Inflammatory macrophage treated with lipopolysaccharide for 1 hour (primary cell): ENCODE results near the gene CUL3.
A peak's percentile ranks its signal among the peaks of the same experiment; 100 is the strongest.
"Not testable (repeated sequence)": the region's sequence is repeated elsewhere in the genome, so short reads cannot be mapped to it uniquely, and the experiment has no call there.

ENCODE experiments used
- DNase-seq, 2 donors: peaks; one replicate each; pipeline ENCODE4 v3.0.0-alpha.2; 2020 to 2022

The CUL3 gene

DNA sequence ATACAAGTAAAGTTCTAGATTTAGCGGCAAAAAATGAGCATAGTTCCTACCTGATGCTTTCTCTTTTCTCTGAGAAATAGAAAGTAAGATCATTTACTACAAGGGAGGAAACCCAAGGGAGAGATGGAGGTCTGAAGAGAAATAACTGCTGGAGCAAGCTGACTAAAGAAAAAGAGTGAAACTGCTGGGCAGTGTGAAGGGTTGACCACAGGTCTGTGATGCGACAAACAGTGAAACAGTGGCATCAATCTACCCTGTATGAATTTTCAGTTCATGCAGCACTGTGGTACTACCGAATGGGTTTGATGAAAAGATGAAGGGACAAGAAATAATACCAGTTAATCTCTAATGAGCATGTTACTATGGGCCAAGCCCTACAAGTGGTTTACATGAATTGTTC lies 52.2 kb downstream of the CUL3 start:
- no peak for DNase-seq

- no peak for DNase-seq
Measured at GRCh38 chr2:224532441-224532840, 52.7 kb downstream of the CUL3 start.

GRCh38 chr2:224528171-224528570 lies 57.0 kb downstream of the CUL3 start:
- no peak for DNase-seq

- no peak for DNase-seq
Measured at GRCh38 chr2:224525774-224526173, 59.4 kb downstream of the CUL3 start.

DNA sequence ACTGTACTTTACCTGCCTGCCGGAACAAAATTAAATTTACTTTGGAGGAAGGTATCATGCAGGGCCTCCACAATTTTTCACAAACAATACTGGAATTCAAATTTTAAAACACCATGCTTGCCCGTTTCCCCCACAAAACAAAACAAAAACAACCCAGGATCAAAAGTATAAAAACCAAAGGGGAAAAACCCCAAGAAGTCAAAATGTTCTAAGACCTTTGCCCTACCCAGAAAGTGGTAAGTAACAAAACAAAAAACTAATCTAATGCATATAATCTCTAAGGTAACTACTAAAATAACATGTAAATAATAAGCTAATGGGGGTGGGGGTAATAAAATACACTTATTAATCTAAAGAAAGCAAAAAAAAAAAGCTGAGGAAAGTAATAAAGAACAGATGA lies 60.5 kb downstream of the CUL3 start:
- DNase-seq, result no peak

GRCh38 chr2:224523626-224524577 lies 61.3 kb downstream of the CUL3 start:
- peak; percentile 9 to 10 for DNase-seq

DNA sequence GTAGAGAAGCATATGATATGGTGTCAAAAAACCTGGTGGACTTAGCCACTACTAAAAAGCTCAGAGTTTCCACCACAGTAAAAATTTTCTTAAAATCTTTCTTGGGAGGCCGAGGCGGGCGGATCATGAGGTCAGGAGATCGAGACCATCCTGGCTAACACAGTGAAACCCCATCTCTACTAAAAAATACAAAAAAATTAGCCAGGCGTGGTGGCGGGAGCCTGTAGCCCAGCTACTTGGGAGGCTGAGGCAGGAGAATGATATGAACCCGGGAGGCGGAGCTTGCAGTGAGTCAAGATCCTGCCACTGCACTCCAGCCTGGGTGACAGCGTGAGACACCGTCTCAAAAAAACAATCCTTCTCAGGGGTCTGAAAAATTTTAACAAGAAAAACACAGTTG lies 62.7 kb downstream of the CUL3 start:
- DNase-seq, result not testable (repeated sequence)

GRCh38 chr2:224520064-224520463 lies 65.1 kb downstream of the CUL3 start:
- peak in 1 of 2 donors; percentile 12 for DNase-seq

DNA sequence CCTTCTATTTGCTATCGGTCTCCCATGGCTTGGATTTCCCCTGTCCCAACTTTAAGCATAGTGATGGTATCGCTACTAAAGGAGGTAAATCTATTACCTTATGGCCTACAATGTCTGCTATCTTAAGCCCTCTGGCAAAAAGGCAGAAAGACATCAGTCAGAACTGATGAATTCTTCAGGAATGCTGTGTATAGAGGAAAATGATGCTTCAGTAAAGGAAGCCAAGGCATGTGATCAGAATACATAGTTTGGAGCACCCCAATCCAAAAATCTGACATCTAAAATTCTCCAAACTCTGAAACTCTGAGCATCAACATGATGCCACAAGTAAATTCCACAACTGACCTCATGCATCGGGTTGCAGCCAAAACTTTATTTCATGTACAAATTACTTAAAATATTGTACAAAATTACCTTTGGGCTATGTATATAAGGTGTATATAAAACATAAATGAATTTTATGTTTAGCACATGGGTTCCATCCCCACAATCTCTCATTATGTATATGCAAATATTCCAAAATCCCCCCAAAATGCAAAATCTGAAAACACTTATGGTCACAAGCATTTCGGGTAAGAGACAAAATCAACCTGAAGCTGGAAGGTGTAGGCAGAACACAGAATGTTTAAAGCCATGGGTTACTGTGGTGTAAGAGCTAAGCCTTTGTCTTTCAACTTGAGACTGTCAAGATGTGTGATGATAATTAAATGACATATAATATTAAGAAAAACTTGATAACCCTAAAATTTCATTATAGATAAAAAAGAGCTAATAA lies 66.2 kb downstream of the CUL3 start:
- no peak for DNase-seq

DNA sequence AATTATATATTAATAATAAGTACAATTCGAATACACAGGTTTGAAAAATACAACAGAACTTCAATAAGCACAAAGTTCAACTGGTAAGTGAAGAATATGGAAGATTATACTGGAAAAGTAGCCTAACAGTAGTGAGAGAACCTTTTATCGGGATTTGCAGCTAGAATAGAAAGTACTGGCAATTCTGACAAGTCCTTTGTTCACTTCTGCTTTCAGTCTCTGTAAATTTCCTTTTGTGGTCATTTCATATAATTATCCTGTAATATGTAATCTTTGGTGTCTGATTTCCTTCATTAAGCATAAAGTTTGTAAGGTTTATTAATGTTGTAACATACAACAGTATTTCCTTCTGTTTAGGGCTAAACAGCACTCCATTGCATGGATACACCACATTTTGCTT lies 67.2 kb downstream of the CUL3 start:
- peak; percentile 59 to 60 for DNase-seq

- not testable (repeated sequence) for DNase-seq
Measured at GRCh38 chr2:224516393-224516792, 68.8 kb downstream of the CUL3 start.

DNA sequence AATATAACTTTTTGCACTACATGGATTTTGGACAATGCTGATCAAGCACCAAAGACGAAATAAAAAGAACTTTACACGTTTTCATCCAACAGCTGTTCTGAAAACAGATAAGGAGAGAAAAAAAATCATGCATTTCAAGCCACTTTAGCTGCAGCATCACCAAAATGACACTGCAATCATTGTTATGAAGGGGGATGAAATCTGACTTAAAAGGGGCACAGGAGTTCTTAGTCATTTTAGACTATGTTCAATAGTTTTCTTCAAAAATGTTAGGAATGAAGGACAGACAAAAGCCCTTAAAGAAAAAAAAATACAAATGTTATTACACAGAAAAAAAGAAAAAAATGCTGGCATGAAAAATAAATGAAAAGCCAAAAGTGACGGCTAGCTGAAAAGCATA lies 71.2 kb downstream of the CUL3 start:
- no peak for DNase-seq

DNA sequence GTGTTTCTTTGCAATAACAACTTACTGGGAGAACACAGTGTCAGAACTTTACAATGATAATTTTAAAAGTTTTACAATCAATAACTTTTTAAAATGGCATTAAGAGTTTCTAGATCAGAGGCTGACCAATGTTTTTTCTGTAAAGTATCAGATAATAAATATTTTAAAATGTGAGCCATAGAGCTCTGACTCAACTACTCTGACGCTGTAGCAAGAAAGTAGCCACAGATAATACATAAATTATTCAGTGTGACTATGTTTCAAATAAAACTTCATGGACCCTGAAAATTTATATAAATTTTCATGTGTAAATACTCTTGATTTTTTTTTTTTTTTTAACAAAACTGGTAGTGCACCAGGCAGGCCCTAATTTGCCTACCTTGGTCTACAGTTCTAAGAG lies 77.4 kb downstream of the CUL3 start:
- DNase-seq, result no peak

DNA sequence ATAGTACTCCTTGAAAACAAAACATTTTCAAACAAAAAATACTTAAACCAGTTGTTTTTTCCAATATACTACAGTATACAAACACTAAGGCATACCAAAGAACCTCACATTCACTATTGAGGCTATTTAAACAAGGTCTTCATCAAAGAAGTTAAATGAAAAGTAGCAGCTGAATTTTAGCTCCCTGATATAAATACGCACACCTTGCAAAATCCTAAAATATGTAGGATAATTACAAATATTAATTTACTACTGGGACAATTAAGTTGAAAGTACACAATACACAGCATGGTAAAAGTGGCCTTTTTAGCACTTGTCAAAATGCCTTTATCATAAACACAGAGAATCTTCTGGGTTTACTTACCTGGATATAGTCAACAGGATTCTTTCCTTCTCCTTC lies 78.7 kb downstream of the CUL3 start:
- DNase-seq, result no peak

GRCh38 chr2:224498991-224499390 lies 86.2 kb downstream of the CUL3 start:
- DNase-seq, result no peak

DNA sequence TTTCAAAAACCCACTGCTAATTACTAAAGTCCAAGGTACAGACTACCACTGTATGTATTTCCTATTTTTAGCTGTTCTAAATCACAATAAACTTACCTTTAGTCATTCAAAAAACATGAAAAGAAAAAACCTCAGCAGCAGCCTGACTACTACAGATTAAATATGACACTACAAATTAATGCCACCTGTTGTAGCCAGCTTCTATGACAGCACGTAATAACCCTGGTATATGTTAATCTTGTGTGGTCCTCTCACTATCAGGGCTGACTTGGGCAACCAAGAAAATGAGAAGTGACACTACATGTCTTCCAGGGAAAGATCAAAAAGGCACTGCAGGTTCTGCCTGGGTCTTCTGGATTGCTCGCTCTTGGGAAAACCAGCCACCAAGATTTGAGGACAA lies 92.6 kb downstream of the CUL3 start:
- no peak for DNase-seq

DNA sequence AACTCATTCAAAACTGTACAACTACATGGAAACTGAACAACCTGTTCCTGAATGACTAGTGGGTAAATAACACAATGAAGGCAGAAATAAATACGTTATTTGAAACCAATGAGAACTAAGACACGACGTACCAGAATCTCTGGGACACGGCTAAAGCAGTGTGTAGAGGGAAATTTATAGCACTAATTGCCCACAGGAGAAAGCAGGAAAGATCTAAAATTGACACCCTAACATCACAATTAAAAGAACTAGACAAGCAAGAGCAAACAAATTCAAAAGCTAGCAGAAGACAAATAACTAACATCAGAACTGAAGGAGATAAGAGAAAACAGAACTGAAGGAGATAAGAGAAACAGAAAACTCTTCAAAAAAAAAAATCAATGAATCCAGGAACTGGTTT lies 97.2 kb downstream of the CUL3 start:
- not testable (repeated sequence) for DNase-seq

DNA sequence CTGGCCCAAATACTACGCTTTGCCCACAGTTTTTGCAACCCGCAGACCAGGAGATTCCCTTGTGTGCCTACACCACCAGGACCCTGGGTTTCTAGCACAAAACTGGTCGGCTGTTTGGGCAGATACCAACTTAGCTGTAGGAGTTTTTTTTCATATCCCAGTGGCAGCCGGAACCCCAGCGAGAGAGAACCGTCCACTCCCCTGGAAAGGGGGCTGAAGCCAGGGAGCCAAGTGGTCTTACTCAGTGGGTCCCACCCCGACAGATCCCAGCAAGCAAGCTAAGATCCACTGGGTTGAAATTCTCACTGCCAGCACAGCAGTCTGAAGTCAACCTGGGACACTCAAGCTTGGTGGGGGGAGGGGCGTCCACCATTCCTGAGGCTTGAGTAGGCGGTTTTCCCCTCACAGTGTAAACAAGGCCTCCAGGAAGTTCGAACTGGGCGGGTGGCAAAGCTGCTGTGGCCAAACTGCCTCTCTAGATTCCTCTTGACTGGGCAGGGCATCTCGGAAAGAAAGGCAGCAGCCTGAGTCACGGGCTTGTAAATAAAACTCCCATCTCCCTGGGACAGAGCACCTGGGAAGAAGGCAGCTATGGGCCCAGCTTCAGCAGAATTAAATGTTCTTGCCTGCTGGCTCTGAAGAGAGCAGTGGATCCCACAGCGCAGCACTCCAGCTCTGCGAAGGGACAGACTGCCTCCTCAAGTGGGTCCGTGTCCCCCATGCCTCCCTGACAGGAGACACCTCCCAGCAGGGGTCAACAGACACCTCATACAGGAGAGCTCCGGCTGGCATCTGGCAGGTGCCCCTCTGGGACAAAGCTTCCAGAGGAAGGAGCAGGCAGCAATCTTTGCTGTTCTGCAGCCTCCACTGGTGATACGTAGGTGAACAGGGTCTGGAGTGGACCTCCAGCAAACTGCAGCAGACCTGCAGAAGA lies 99.8 kb downstream of the CUL3 start:
- DNase-seq, result not testable (repeated sequence)

DNA sequence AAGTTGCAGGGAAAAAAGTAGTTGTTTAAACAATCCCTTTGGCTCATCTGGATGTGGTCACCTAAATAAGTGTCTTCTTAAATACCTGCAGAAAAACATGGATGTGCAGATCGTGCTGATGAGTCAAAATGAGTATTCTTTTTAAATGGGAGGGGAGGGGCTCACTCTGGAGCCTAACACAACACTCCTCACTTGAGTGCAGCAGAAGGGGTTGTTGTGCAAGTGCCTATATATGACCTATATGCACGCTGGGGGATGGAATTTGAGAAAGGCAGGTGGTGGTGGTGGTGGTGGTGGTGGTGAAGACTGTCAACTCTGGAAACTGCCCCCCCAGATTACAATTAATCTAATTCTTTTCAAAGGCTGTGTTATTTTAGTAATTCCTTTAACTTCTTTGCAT lies 105.3 kb downstream of the CUL3 start:
- no peak for DNase-seq

GRCh38 chr2:224472827-224473226 lies 112.3 kb downstream of the CUL3 start:
- no peak for DNase-seq

- no peak for DNase-seq
Measured at GRCh38 chr2:224472137-224472536, 113.0 kb downstream of the CUL3 start.

DNA sequence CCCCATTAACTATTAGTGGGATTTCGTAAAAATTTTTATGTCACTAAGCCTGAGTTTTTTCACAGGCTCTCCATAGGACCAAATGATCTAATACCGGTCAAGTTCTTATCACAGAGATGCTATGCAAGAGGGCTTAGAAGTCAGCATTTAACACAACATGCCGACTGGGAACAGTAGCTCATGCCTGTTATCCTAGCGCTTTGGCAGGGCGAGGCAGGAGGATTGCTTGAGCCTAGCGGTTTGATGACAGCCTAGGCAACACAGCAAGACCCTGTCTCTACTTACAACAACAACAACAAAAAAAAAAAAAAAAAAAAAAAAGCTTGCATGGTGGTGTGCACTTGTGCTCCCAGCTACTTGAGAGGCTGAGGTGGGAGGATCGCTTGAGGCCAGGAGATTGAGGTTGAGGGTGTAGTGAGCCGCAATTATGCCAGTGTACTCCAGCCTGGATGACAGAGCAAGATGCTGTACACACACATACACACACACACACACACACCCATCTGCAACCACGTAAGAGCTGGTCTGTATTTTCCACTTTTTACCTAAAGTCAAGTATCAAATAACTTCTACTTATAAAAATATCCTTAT lies 115.7 kb downstream of the CUL3 start:
- no peak for DNase-seq
